H1 (cell line): ENCODE measurements around the gene LITAF.

ENCODE experiments used
- ATF3 ChIP-seq: IDR thresholded peaks from 2 replicates; pipeline ENCODE4 v1.6.1; 2011; ENCODE audit warnings: low read depth, mild to moderate bottlenecking, low read length; ENCODE audit not compliant: insufficient read depth
- BRCA1 ChIP-seq: IDR thresholded peaks from 2 replicates; pipeline ENCODE4 v1.6.1; 2012; ENCODE audit warnings: low read depth, low read length, improper control_type of control experiment
- CEBPB ChIP-seq: IDR thresholded peaks from 2 replicates; pipeline ENCODE4 v1.6.1; 2012; ENCODE audit warnings: low read depth, low read length
- CHD2 ChIP-seq: IDR thresholded peaks from 2 replicates; pipeline ENCODE4 v1.6.1; 2012; ENCODE audit warnings: low read length, improper control_type of control experiment
- CREB1 ChIP-seq: IDR thresholded peaks from 2 replicates; pipeline ENCODE4 v1.6.1; 2012; ENCODE audit warnings: inconsistent platforms
- CTCF ChIP-seq, 3 experiments: IDR thresholded peaks; 1 replicate in 2 of 3; 2 replicates in 1 of 3; pipeline versions ENCODE4 v1.5.1 to v1.6.1; 2011; ENCODE audit warnings: low read length in 3 of 3, mild to moderate bottlenecking in 3 of 3, inconsistent platforms in 2 of 3, low read depth in 1 of 3, moderate library complexity in 1 of 3; ENCODE audit not compliant: insufficient read depth in 1 of 3; ENCODE audit errors: control extremely low read depth in 1 of 3
- PHF8 ChIP-seq: fragments of 200-600 bp; sonication (generic); conservative IDR thresholded peaks from 2 replicates; pipeline ENCODE4 v1.7.1; 2012; ENCODE audit warnings: low read depth, mild to moderate bottlenecking, inconsistent platforms, low read length, moderate library complexity
- POLR2A ChIP-seq, 2 experiments: IDR thresholded peaks; 1 replicate in 1 of 2; 2 replicates in 1 of 2; pipeline ENCODE4 v1.6.1; 2011; ENCODE audit warnings: low read depth in 2 of 2, low read length in 2 of 2, mild to moderate bottlenecking in 2 of 2; ENCODE audit errors: control extremely low read depth in 1 of 2
- SUZ12 ChIP-seq: fragments of 200-600 bp; sonication (generic); IDR thresholded peaks from 2 replicates; pipeline ENCODE4 v1.6.1; 2012; ENCODE audit warnings: mild to moderate bottlenecking, inconsistent platforms, low read length, moderate library complexity, mixed read lengths
- TCF12 ChIP-seq: IDR thresholded peaks from 2 replicates; pipeline ENCODE4 v1.6.1; 2011; ENCODE audit warnings: low read depth, mild to moderate bottlenecking, low read length
- YY1 ChIP-seq: IDR thresholded peaks from 2 replicates; pipeline ENCODE4 v1.6.1; 2011; ENCODE audit warnings: low read depth, mild to moderate bottlenecking, low read length

GRCh38 chr16:11618107-11618717, 31.5 kb upstream of the LITAF start:
- TF ChIP-seq BRCA1 (no peak), ATF3 (no peak), POLR2A (IDR thresholded peaks at IDR 0.05; ENCODE audit: control extremely low read depth in 1 of 2, low read depth in 2 of 2, low read length in 2 of 2) (no peak), YY1 (no peak), CREB1 (no peak), CTCF (IDR thresholded peaks at IDR 0.05; ENCODE audit: control extremely low read depth in 1 of 3, insufficient read depth in 1 of 3, low read depth in 1 of 3, low read length in 3 of 3) (no peak), SUZ12 (no peak), PHF8 (no peak), CHD2 (no peak), TCF12 (no peak), CEBPB (no peak)
